K562 (cell line): Measurements from ENCODE around the gene PSMD10. TPM values are rescaled to one million over a fixed set of nuclear protein-coding genes. Genes with fewer than 3 reads are reported as not detected.

Source experiments
- ARNT ChIP-seq, 2 experiments: fragments of 450-650 bp; IDR thresholded peaks; 2 replicates each; pipeline ENCODE4 v1.6.1; 2016; ENCODE audit warnings: mild to moderate bottlenecking in 1 of 2
- CAMTA2 ChIP-seq: fragments of 250-450 bp; sonication (Bioruptor Pico); conservative IDR thresholded peaks from 2 replicates; pipeline ENCODE4 v1.5.1; 2022
- CBFA2T2 ChIP-seq: fragments of 450-650 bp; conservative IDR thresholded peaks from 2 replicates; pipeline ENCODE4 v1.6.1; 2017; ENCODE audit warnings: mild to moderate bottlenecking
- CBFA2T3 ChIP-seq: fragments of 450-650 bp; IDR thresholded peaks from 2 replicates; pipeline ENCODE4 v1.6.1; 2017
- CHD1 ChIP-seq: fragments of 200-600 bp; sonication (generic); IDR thresholded peaks from one replicate; pipeline ENCODE4 v1.6.1; 2012; ENCODE audit warnings: mild to moderate bottlenecking, moderate library complexity, low read length, inconsistent platforms
- EP300 ChIP-seq: IDR thresholded peaks from 2 replicates; pipeline ENCODE4 v1.6.1; 2012; ENCODE audit warnings: low read length, improper control_type of control experiment
- FOXJ2 ChIP-seq: fragments of 200-800 bp; sonication (Bioruptor generic); IDR thresholded peaks from 2 replicates; pipeline ENCODE4 v1.6.1; 2016; ENCODE audit warnings: missing genetic modification characterization, missing compliant biosample characterization
- FOXK2 ChIP-seq, 2 experiments: fragments of 450-650 bp; IDR thresholded peaks in 1 of 2; conservative IDR thresholded peaks in 1 of 2; 2 replicates each; pipeline ENCODE4 v1.6.1; 2016; ENCODE audit warnings: low read depth in 2 of 2, mild to moderate bottlenecking in 1 of 2
- HDAC1 ChIP-seq, 2 experiments: fragments of 450-650 bp; IDR thresholded peaks; 2 replicates each; pipeline ENCODE4 v1.6.1; 2016 to 2017; ENCODE audit warnings: inconsistent platforms in 1 of 2, mild to moderate bottlenecking in 1 of 2, moderate library complexity in 1 of 2
- HNRNPL ChIP-seq: fragments of 200-400 bp; formaldehyde crosslinking; IDR thresholded peaks from 2 replicates; pipeline ENCODE4 v1.6.1; 2017; ENCODE audit warnings: low read depth, mild to moderate bottlenecking, low read length
- KDM1A ChIP-seq, 2 experiments: fragments of 450-650 bp; IDR thresholded peaks; 2 replicates each; pipeline ENCODE4 v1.6.1; 2016; ENCODE audit warnings: mild to moderate bottlenecking in 2 of 2
- KLF16 ChIP-seq: IDR thresholded peaks from 2 replicates; pipeline ENCODE4 v1.6.1; 2016; ENCODE audit warnings: antibody characterized with exemption
- LEF1 ChIP-seq: fragments of 450-650 bp; IDR thresholded peaks from 2 replicates; pipeline ENCODE4 v1.6.1; 2016; ENCODE audit warnings: mild to moderate bottlenecking
- MEIS2 ChIP-seq: fragments of 450-650 bp; IDR thresholded peaks from 2 replicates; pipeline ENCODE4 v1.6.1; 2014; ENCODE audit warnings: mild to moderate bottlenecking; ENCODE audit not compliant: partially characterized antibody
- MTF1 ChIP-seq: fragments of 250-450 bp; sonication (Bioruptor Pico); IDR thresholded peaks from 2 replicates; pipeline ENCODE4 v1.9.0; 2021; ENCODE audit warnings: moderate library complexity, mild to moderate bottlenecking, inconsistent platforms, borderline replicate concordance
- NFIC ChIP-seq: fragments of 450-650 bp; IDR thresholded peaks from 2 replicates; pipeline ENCODE4 v1.6.1; 2017; ENCODE audit warnings: mild to moderate bottlenecking, inconsistent platforms
- NRF1 ChIP-seq, 2 experiments: fragments of 450-650 bp; IDR thresholded peaks in 1 of 2; conservative IDR thresholded peaks in 1 of 2; 2 replicates each; pipeline ENCODE4 v1.6.1; 2014; ENCODE audit warnings: mild to moderate bottlenecking in 2 of 2
- POLR2AphosphoS2 ChIP-seq: IDR thresholded peaks from 2 replicates; pipeline ENCODE4 v1.6.1; 2012; ENCODE audit warnings: low read length, improper control_type of control experiment
- POU5F1 ChIP-seq: fragments of 150-350 bp; IDR thresholded peaks from 2 replicates; pipeline ENCODE4 v1.6.1; 2014; ENCODE audit warnings: borderline replicate concordance, low read length, low read depth, mild to moderate bottlenecking; ENCODE audit not compliant: partially characterized antibody
- SMARCC2 ChIP-seq: fragments of 450-650 bp; IDR thresholded peaks from 2 replicates; pipeline ENCODE4 v1.6.1; 2017; ENCODE audit warnings: antibody characterized with exemption, moderate library complexity, mild to moderate bottlenecking, low read depth
- SMARCE1 ChIP-seq: fragments of 450-650 bp; IDR thresholded peaks from 2 replicates; pipeline ENCODE4 v1.7.1; 2016; ENCODE audit warnings: mild to moderate bottlenecking
- STAT5A ChIP-seq: IDR thresholded peaks from 2 replicates; pipeline ENCODE4 v1.6.1; 2012; ENCODE audit warnings: low read length, inconsistent platforms, borderline replicate concordance
- TCF3 ChIP-seq: sonication (generic); formaldehyde crosslinking; IDR thresholded peaks from 2 replicates; pipeline ENCODE4 v1.4.0; 2020; ENCODE audit warnings: mild to moderate bottlenecking, missing genetic modification reagents
- TEAD4 ChIP-seq, 2 experiments: sonication (generic) in 1 of 2; formaldehyde crosslinking in 1 of 2; IDR thresholded peaks; 2 replicates each; pipeline versions ENCODE4 v1.6.1 to v1.8.0; 2012 to 2022; ENCODE audit warnings: borderline replicate concordance in 1 of 2, inconsistent platforms in 1 of 2, low read length in 1 of 2, mild to moderate bottlenecking in 1 of 2, missing genetic modification reagents in 1 of 2
- TRIM24 ChIP-seq, 2 experiments: fragments of 450-650 bp; IDR thresholded peaks; 2 replicates each; pipeline ENCODE4 v1.6.1; 2016
- ZBTB2 ChIP-seq: fragments of 450-650 bp; IDR thresholded peaks from 2 replicates; pipeline ENCODE4 v1.6.1; 2016; ENCODE audit warnings: antibody characterized with exemption
- ZNF436 ChIP-seq: fragments of 250-450, 450-650 bp; sonication (Bioruptor Pico); formaldehyde crosslinking; IDR thresholded peaks from 2 replicates; pipeline ENCODE4 v1.7.0; 2020; ENCODE audit warnings: mild to moderate bottlenecking
- ZNF696 ChIP-seq: fragments of 250-450 bp; sonication (Bioruptor Pico); conservative IDR thresholded peaks from 2 replicates; pipeline ENCODE4 v1.4.0; 2020; ENCODE audit warnings: mild to moderate bottlenecking, moderate library complexity
- polyA plus RNA-seq, 8 experiments: library from polyadenylated mRNA; depleted of rRNA in 4 of 8; stranded (reverse) in 5 of 8; unstranded in 3 of 8; fragments of >200 nt; fragmentation: Nextera tagmentation in 2 of 8; fragmentation: Illumina TruSeq in 1 of 8; extraction: Ambion mirVana in 2 of 8; extraction: Trizol in 1 of 8; gene quantifications; 2 replicates each; pipeline versions ENCODE4 v1.2.1 to v1.2.3, GENCODE V29; 2011 to 2014; ENCODE audit warnings: inconsistent platforms in 1 of 8, missing spikeins in 1 of 8
- total RNA-seq, 7 experiments: library from RNA; depleted of rRNA in 6 of 7; stranded (reverse); fragments of >200 nt in 6 of 7; fragmentation: Illumina TruSeq in 2 of 7; extraction: Trizol in 2 of 7; gene quantifications; 2 replicates each; pipeline versions ENCODE4 v1.2.1 to v1.2.3, GENCODE V29; 2011 to 2021; ENCODE audit warnings: low replicate concordance in 1 of 7

PSMD10 gene
- total and polyA plus RNA-seq, 9 of the 15 experiments (the other 6 are each of a cell fraction or from before 2014, with no cell fraction given) = 47.8 to 163 (median 70.4) TPM

- TF ChIP-seq MTF1 (CRISPR knock-in tag) = no peak
- no peak for TF ChIP-seq CAMTA2 (CRISPR knock-in tag)
- TF ChIP-seq POLR2AphosphoS2 = no peak
- peak; percentile 94 for TF ChIP-seq EP300
- no peak for TF ChIP-seq ZNF436 (CRISPR knock-in tag)
- peak; percentile 92 for TF ChIP-seq TEAD4 (IDR thresholded peaks at IDR 0.05; ENCODE audit: low read length)
- TF ChIP-seq TEAD4 (CRISPR knock-in tag; IDR thresholded peaks at IDR 0.05; ENCODE audit: borderline replicate concordance) = no peak
- peak; percentile 90 for TF ChIP-seq CBFA2T3
- peak in 1 of 2 experiments; percentile 53; a peak in 1 of 4 replicates for TF ChIP-seq ARNT (IDR thresholded peaks at IDR 0.05)
- peak; percentile 81 for TF ChIP-seq FOXJ2 (tag)
- 0 out of 4 replicates have a peak, but pooled peaks of 1 of the 2 experiments have one; percentile 33 for TF ChIP-seq HDAC1 (IDR thresholded peaks at IDR 0.05)
- peak; percentile 76 for TF ChIP-seq KLF16
- peak; percentile 58; the same call in 1 of the 2 replicates for TF ChIP-seq STAT5A
- TF ChIP-seq KDM1A (IDR thresholded peaks at IDR 0.05) = peak in 1 of 2 experiments; percentile 19; a peak in 1 of 4 replicates
- peak; percentile 76 for TF ChIP-seq SMARCE1
- 0 out of 2 replicates have a peak, but pooled peaks have one; percentile 21 for TF ChIP-seq ZBTB2
- TF ChIP-seq SMARCC2 = 0 out of 2 replicates have a peak, but pooled peaks have one; percentile 26
- peak; percentile 56 for TF ChIP-seq NFIC
- TF ChIP-seq CHD1 = no peak
- no peak for TF ChIP-seq HNRNPL
- no peak for TF ChIP-seq POU5F1
- no peak for TF ChIP-seq ZNF696 (CRISPR knock-in tag)
- peak; percentile 83 for TF ChIP-seq CBFA2T2
- peak; percentile 61; the same call in 1 of the 2 replicates for TF ChIP-seq LEF1
- peak; percentile 63 to 70; a peak in 3 of 4 replicates for TF ChIP-seq FOXK2 (conservative IDR thresholded peaks at IDR 0.05 in 1 of 2, IDR thresholded peaks at IDR 0.05 in 1 of 2; ENCODE audit: low read depth in 2 of 2)
- TF ChIP-seq MEIS2 = peak; percentile 60
- TF ChIP-seq TCF3 (CRISPR knock-in tag) = peak; percentile 88
- TF ChIP-seq TRIM24 (IDR thresholded peaks at IDR 0.05) = peak; percentile 77 to 86
- TF ChIP-seq NRF1 (conservative IDR thresholded peaks at IDR 0.05 in 1 of 2, IDR thresholded peaks at IDR 0.05 in 1 of 2) = peak; percentile 92 to 93
These were observed 2.8 kb downstream of the PSMD10 start (continued) for GRCh38 chrX:108088511-108088910.
